Measurements from ENCODE around the gene ACBD5.

DNA sequence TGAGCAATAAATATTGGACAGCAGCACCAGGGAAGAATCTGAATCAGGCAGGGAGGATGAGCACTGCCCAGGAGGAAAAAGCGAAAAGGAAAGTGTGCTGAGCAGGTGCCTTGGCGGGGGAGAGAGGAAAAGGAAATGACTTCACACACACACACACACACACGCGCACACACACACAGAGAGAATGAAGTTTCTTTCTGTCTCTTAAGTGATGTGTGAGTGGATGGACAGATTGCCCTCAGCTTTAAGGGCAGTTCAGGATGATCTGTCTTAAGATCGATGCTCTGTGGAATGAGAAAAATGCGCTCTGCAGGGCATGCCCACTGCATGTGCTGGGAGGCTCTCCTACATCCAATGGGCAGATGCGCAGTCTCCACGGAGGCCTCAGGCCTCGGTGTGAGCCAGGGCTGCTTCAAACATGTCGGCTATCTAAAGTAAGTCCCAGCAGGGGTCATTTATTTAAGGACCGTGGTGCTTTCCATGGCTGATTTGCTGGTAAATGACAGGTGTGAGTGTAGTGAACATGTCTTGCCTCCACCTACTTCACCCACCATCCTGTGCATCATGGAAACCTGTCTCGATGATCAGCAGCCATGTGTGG is 2.5 kb upstream of the ACBD5 start:
- TF ChIP-seq POLR2AphosphoS5 (IDR thresholded peaks at IDR 0.05) (peak in 2 of 3 donors; percentile 16 to 48), CTCF (IDR thresholded peaks at IDR 0.05) (no peak)

Measured in breast epithelium (tissue), 3 donors.